K562 (cell line): ENCODE measurements around the gene NEFH. TPM values are rescaled to one million over a fixed set of nuclear protein-coding genes. Genes with fewer than 3 reads are reported as not detected.
A peak's percentile ranks its signal among the peaks of the same experiment; 100 is the strongest.

ENCODE experiments used
- BACH1 ChIP-seq: fragments of 200-800 bp; sonication (Bioruptor generic); IDR thresholded peaks from 2 replicates; pipeline ENCODE4 v1.6.1; 2016; ENCODE audit warnings: missing genetic modification characterization, missing compliant biosample characterization
- BCL6 ChIP-seq: fragments of 250-450 bp; sonication (Bioruptor Pico); IDR thresholded peaks from 2 replicates; pipeline ENCODE4 v1.4.0; 2020
- BCOR ChIP-seq: fragments of 450-650 bp; IDR thresholded peaks from 2 replicates; pipeline ENCODE4 v1.6.1; 2016
- CBX1 ChIP-seq: sonication (generic); IDR thresholded peaks from 2 replicates; pipeline ENCODE4 v1.6.1; 2016; ENCODE audit warnings: antibody characterized with exemption, low read depth, mild to moderate bottlenecking
- CREB1 ChIP-seq, 2 experiments: sonication (generic) in 1 of 2; formaldehyde crosslinking in 1 of 2; IDR thresholded peaks; 2 replicates each; pipeline versions ENCODE4 v1.6.1 to v1.8.0; 2012 to 2022; ENCODE audit warnings: inconsistent platforms in 1 of 2, mild to moderate bottlenecking in 1 of 2, missing genetic modification reagents in 1 of 2, moderate library complexity in 1 of 2
- EP400 ChIP-seq: fragments of 450-650 bp; IDR thresholded peaks from 2 replicates; pipeline ENCODE4 v1.6.1; 2017; ENCODE audit warnings: antibody characterized with exemption, mild to moderate bottlenecking, moderate library complexity
- ILF3 ChIP-seq: fragments of 450-650 bp; IDR thresholded peaks from 2 replicates; pipeline ENCODE4 v1.6.1; 2018; ENCODE audit warnings: antibody characterized with exemption, mild to moderate bottlenecking, moderate library complexity, borderline replicate concordance
- NEUROD1 ChIP-seq: fragments of 150-350 bp; IDR thresholded peaks from 2 replicates; pipeline ENCODE4 v1.6.1; 2014; ENCODE audit warnings: borderline replicate concordance, low read length, low read depth; ENCODE audit not compliant: partially characterized antibody
- PHF8 ChIP-seq: fragments of 200-600 bp; sonication (generic); IDR thresholded peaks from 2 replicates; pipeline ENCODE4 v1.6.1; 2012; ENCODE audit warnings: mixed run types, mild to moderate bottlenecking, inconsistent platforms, low read length, moderate library complexity, borderline replicate concordance
- SAFB ChIP-seq: fragments of 200-400 bp; formaldehyde crosslinking; IDR thresholded peaks from 2 replicates; pipeline ENCODE4 v1.6.1; 2017; ENCODE audit warnings: low read depth, low read length, borderline replicate concordance
- SNRNP70 ChIP-seq: fragments of 200-400 bp; formaldehyde crosslinking; optimal IDR thresholded peaks from 2 replicates; pipeline ENCODE3; 2017; ENCODE audit warnings: low read depth, low read length
- TEAD4 ChIP-seq, 2 experiments: sonication (generic) in 1 of 2; formaldehyde crosslinking in 1 of 2; IDR thresholded peaks; 2 replicates each; pipeline versions ENCODE4 v1.6.1 to v1.8.0; 2012 to 2022; ENCODE audit warnings: borderline replicate concordance in 1 of 2, inconsistent platforms in 1 of 2, low read length in 1 of 2, mild to moderate bottlenecking in 1 of 2, missing genetic modification reagents in 1 of 2
- ZNF224 ChIP-seq: sonication (generic); formaldehyde crosslinking; IDR thresholded peaks from 2 replicates; pipeline ENCODE4 v1.8.0; 2022; ENCODE audit warnings: mild to moderate bottlenecking, missing genetic modification reagents
- ZNF263 ChIP-seq: sonication (generic); formaldehyde crosslinking; IDR thresholded peaks from 2 replicates; pipeline ENCODE4 v1.8.0; 2022; ENCODE audit warnings: mild to moderate bottlenecking, missing genetic modification reagents, borderline replicate concordance
- ZNF354B ChIP-seq: fragments of 250-450 bp; sonication (Bioruptor Pico); IDR thresholded peaks from 2 replicates; pipeline ENCODE4 v1.4.0; 2020
- ZNF431 ChIP-seq: sonication (generic); formaldehyde crosslinking; IDR thresholded peaks from 2 replicates; pipeline ENCODE4 v1.8.0; 2022; ENCODE audit warnings: mild to moderate bottlenecking, missing genetic modification reagents
- polyA plus RNA-seq, 8 experiments: library from polyadenylated mRNA; depleted of rRNA in 4 of 8; stranded (reverse) in 5 of 8; unstranded in 3 of 8; fragments of >200 nt; fragmentation: Nextera tagmentation in 2 of 8; fragmentation: Illumina TruSeq in 1 of 8; extraction: Ambion mirVana in 2 of 8; extraction: Trizol in 1 of 8; gene quantifications; 2 replicates each; pipeline versions ENCODE4 v1.2.1 to v1.2.3, GENCODE V29; 2011 to 2014; ENCODE audit warnings: inconsistent platforms in 1 of 8, missing spikeins in 1 of 8
- total RNA-seq, 7 experiments: library from RNA; depleted of rRNA in 6 of 7; stranded (reverse); fragments of >200 nt in 6 of 7; fragmentation: Illumina TruSeq in 2 of 7; extraction: Trizol in 2 of 7; gene quantifications; 2 replicates each; pipeline versions ENCODE4 v1.2.1 to v1.2.3, GENCODE V29; 2011 to 2021; ENCODE audit warnings: low replicate concordance in 1 of 7
- TF ChIP-seq, protein P1 (sequence below): fragments of 250-450 bp; sonication (Bioruptor Pico); IDR thresholded peaks from 2 replicates; pipeline ENCODE4 v1.8.0; 2021; ENCODE audit warnings: moderate library complexity, mild to moderate bottlenecking, inconsistent platforms
- TF ChIP-seq, protein P2 (sequence below): fragments of 450-650 bp; IDR thresholded peaks from 2 replicates; pipeline ENCODE4 v1.6.1; 2016; ENCODE audit warnings: missing biosample characterization, missing genetic modification characterization
- TF ChIP-seq, protein P3 (sequence below): sonication (generic); formaldehyde crosslinking; IDR thresholded peaks from 2 replicates; pipeline ENCODE4 v1.8.0; 2022; ENCODE audit warnings: mild to moderate bottlenecking, missing genetic modification reagents
- TF ChIP-seq, protein P4 (sequence below): sonication (generic); formaldehyde crosslinking; IDR thresholded peaks from 2 replicates; pipeline ENCODE4 v1.8.0; 2022; ENCODE audit warnings: missing genetic modification reagents, mild to moderate bottlenecking, moderate library complexity, borderline replicate concordance

The NEFH gene
- total and polyA plus RNA-seq, 9 of the 15 experiments (the other 6 are each of a cell fraction or from before 2014, with no cell fraction given): 2.3 to 26.9 (median 10.8) TPM

DNA sequence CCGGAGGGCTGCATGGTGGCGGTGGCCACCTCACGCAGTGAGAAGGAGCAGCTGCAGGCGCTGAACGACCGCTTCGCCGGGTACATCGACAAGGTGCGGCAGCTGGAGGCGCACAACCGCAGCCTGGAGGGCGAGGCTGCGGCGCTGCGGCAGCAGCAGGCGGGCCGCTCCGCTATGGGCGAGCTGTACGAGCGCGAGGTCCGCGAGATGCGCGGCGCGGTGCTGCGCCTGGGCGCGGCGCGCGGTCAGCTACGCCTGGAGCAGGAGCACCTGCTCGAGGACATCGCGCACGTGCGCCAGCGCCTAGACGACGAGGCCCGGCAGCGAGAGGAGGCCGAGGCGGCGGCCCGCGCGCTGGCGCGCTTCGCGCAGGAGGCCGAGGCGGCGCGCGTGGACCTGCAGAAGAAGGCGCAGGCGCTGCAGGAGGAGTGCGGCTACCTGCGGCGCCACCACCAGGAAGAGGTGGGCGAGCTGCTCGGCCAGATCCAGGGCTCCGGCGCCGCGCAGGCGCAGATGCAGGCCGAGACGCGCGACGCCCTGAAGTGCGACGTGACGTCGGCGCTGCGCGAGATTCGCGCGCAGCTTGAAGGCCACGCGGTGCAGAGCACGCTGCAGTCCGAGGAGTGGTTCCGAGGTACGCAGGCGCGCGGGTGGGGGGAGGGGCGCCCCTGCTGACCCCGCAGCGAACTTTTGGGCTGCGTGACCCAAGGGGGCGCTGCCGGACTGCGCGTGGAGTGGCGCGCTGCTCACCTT lies 670 bp downstream of the NEFH start (continued):
- TF ChIP-seq, protein P1, sequence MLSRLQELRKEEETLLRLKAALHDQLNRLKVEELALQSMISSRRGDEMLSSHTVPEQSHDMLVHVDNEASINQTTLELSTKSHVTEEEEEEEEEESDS (CRISPR knock-in tag): no peak
- TF ChIP-seq PHF8: peak; percentile 53; the same call in 1 of the 2 replicates
- TF ChIP-seq SNRNP70: no peak
- no peak for TF ChIP-seq BCL6 (CRISPR knock-in tag)
- no peak for TF ChIP-seq TEAD4 (IDR thresholded peaks at IDR 0.05; ENCODE audit: low read length)
- peak; percentile 44; the same call in 1 of the 2 replicates for TF ChIP-seq TEAD4 (CRISPR knock-in tag; IDR thresholded peaks at IDR 0.05; ENCODE audit: borderline replicate concordance)
- no peak for TF ChIP-seq ZNF354B
- no peak for TF ChIP-seq ILF3
- 0 out of 2 replicates have a peak, but pooled peaks have one; percentile 1 for TF ChIP-seq BCOR
- peak; percentile 57 for TF ChIP-seq NEUROD1
- peak; percentile 94 for TF ChIP-seq EP400
- TF ChIP-seq BACH1 (tag): no peak
- peak; percentile 96 for TF ChIP-seq CREB1 (IDR thresholded peaks at IDR 0.05)
- peak; percentile 95 for TF ChIP-seq CREB1 (CRISPR knock-in tag; IDR thresholded peaks at IDR 0.05)
- peak; percentile 26; the same call in 1 of the 2 replicates for TF ChIP-seq CBX1
- TF ChIP-seq ZNF263 (CRISPR knock-in tag): peak; percentile 34; the same call in 1 of the 2 replicates
- TF ChIP-seq, protein P2, sequence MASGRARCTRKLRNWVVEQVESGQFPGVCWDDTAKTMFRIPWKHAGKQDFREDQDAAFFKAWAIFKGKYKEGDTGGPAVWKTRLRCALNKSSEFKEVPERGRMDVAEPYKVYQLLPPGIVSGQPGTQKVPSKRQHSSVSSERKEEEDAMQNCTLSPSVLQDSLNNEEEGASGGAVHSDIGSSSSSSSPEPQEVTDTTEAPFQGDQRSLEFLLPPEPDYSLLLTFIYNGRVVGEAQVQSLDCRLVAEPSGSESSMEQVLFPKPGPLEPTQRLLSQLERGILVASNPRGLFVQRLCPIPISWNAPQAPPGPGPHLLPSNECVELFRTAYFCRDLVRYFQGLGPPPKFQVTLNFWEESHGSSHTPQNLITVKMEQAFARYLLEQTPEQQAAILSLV: no peak
- TF ChIP-seq, protein P3, sequence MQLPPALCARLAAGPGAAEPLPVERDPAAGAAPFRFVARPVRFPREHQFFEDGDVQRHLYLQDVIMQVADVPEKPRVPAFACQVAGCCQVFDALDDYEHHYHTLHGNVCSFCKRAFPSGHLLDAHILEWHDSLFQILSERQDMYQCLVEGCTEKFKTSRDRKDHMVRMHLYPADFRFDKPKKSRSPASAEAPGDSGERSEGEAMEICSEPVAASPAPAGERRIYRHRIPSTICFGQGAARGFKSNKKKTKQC: peak; percentile 83
- peak; percentile 76; the same call in 1 of the 2 replicates for TF ChIP-seq ZNF431
- TF ChIP-seq, protein P4, sequence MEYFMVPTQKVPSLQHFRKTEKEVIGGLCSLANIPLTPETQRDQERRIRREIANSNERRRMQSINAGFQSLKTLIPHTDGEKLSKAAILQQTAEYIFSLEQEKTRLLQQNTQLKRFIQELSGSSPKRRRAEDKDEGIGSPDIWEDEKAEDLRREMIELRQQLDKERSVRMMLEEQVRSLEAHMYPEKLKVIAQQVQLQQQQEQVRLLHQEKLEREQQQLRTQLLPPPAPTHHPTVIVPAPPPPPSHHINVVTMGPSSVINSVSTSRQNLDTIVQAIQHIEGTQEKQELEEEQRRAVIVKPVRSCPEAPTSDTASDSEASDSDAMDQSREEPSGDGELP (CRISPR knock-in tag): peak; percentile 45; the same call in 1 of the 2 replicates
- peak; percentile 23; the same call in 1 of the 2 replicates for TF ChIP-seq ZNF224
- peak; percentile 71 for TF ChIP-seq SAFB
